ENCODE data around the gene TMEM231. TPM values are rescaled to one million over a fixed set of nuclear protein-coding genes. Genes with fewer than 3 reads are reported as not detected.

TMEM231 gene
- total and polyA plus RNA-seq, 2 donors (not counting 3 experiments of a cell fraction or from before 2014, with no cell fraction given) = 10.0 to 35.8 TPM

GRCh38 chr16:75579281-75579834 is 23.3 kb upstream of the TMEM231 start:
- ChIA-PET POLR2A (no interaction called here), CTCF (interaction anchor here (1.5 kb wide), 1 partner anchor 13 kb away, joined by 3 read pairs; the partner anchor contains the start of gene GABARAPL2)
- FAIRE-seq (no peak), DNase-seq (ENCODE audit: low read depth, low spot score) (no peak)
- Histone ChIP-seq H3K4me3 (replicated peaks in 1 of 3; ENCODE audit: insufficient read depth in 1 of 3, low read depth in 1 of 3, low read length in 3 of 3) (no peak overlapping the region), H2AFZ (ENCODE audit: low read depth, low read length) (no peak overlapping the region), H3K27me3 (ENCODE audit: control insufficient read depth in 2 of 2, insufficient read depth in 2 of 2, low read length in 2 of 2) (no peaks in the 10 kb centered on the region), H3K4me1 (ENCODE audit: control insufficient read depth, extremely low read depth, insufficient read depth, low read length) (no peaks in the 10 kb centered on the region), H3K27ac (ENCODE audit: insufficient read depth, low read depth, low read length) (no peak overlapping the region), H3K4me2 (ENCODE audit: insufficient read depth, low read length) (no peak overlapping the region), H4K20me1 (replicated peaks; ENCODE audit: control insufficient read depth, extremely low read depth, insufficient read depth, low read length) (no peaks in the 10 kb centered on the region), H3K9me1 (replicated peaks; ENCODE audit: control insufficient read depth, extremely low read depth, insufficient read depth, low read length) (no peaks in the 10 kb centered on the region), H3K9ac (replicated peaks; ENCODE audit: extremely low read depth, insufficient read depth, low read length) (no peak overlapping the region), H3K9me3 (replicated peaks; ENCODE audit: control insufficient read depth, insufficient read depth, low read length) (no peaks in the 10 kb centered on the region), H3K79me2 (ENCODE audit: control insufficient read depth, insufficient read depth, low read length) (no peaks in the 10 kb centered on the region), H3K36me3 (ENCODE audit: control insufficient read depth in 2 of 2, extremely low read depth in 1 of 2, insufficient read depth in 2 of 2, low read length in 2 of 2) (peaks cover 7 to 15% of the 10 kb centered on the region in 2 experiments)
- TF ChIP-seq EZH2 (IDR thresholded peaks at IDR 0.05; ENCODE audit: borderline replicate concordance, low read depth, low read length, severe bottlenecking) (no peak), JUN (IDR thresholded peaks at IDR 0.05; ENCODE audit: borderline replicate concordance, insufficient read depth, insufficient read length, low read depth) (no peak), CTCF (IDR thresholded peaks at IDR 0.05; ENCODE audit: extremely low read depth in 1 of 2, insufficient read depth in 1 of 2, low read depth in 1 of 2, low read length in 2 of 2) (no peak), FOS (IDR thresholded peaks at IDR 0.05; ENCODE audit: borderline replicate concordance, insufficient read depth, low read length) (no peak)
- dilution Hi-C loops (cut with MboI; ENCODE audit: extremely low pct_ligation_motif_present, low sequenced_read_pairs) (no loop called here), intact Hi-C loops (cut with micrococcal nuclease) (no loop called here)
- BruUV-seq (replicated peaks) = no TSS peak

GRCh38 chr16:75578725-75579124 is 22.7 kb upstream of the TMEM231 start:
- POLR2A ChIA-PET = no interaction called here
- Histone ChIP-seq H3K79me2 (ENCODE audit: control insufficient read depth, insufficient read depth, low read length) (no peaks in the 10 kb centered on the region), H3K27ac (ENCODE audit: insufficient read depth, low read depth, low read length) (no peak overlapping the region), H3K9me1 (replicated peaks; ENCODE audit: control insufficient read depth, extremely low read depth, insufficient read depth, low read length) (no peaks in the 10 kb centered on the region), H2AFZ (ENCODE audit: low read depth, low read length) (no peak overlapping the region), H3K27me3 (ENCODE audit: control insufficient read depth in 2 of 2, insufficient read depth in 2 of 2, low read length in 2 of 2) (no peaks in the 10 kb centered on the region), H4K20me1 (replicated peaks; ENCODE audit: control insufficient read depth, extremely low read depth, insufficient read depth, low read length) (no peaks in the 10 kb centered on the region), H3K4me2 (ENCODE audit: insufficient read depth, low read length) (no peak overlapping the region), H3K4me3 (replicated peaks in 1 of 3; ENCODE audit: insufficient read depth in 1 of 3, low read depth in 1 of 3, low read length in 3 of 3) (no peak overlapping the region), H3K9me3 (replicated peaks; ENCODE audit: control insufficient read depth, insufficient read depth, low read length) (no peaks in the 10 kb centered on the region), H3K4me1 (ENCODE audit: control insufficient read depth, extremely low read depth, insufficient read depth, low read length) (no peaks in the 10 kb centered on the region), H3K9ac (replicated peaks; ENCODE audit: extremely low read depth, insufficient read depth, low read length) (no peak overlapping the region), H3K36me3 (ENCODE audit: control insufficient read depth in 2 of 2, extremely low read depth in 1 of 2, insufficient read depth in 2 of 2, low read length in 2 of 2) (peaks cover 7 to 15% of the 10 kb centered on the region in 2 experiments)
- intact Hi-C loops (cut with micrococcal nuclease) (no loop called here), dilution Hi-C loops (cut with MboI; ENCODE audit: extremely low pct_ligation_motif_present, low sequenced_read_pairs) (no loop called here)
- TF ChIP-seq POLR2AphosphoS5 (IDR thresholded peaks at IDR 0.05; ENCODE audit: insufficient read depth, low read depth, low read length) = no peak
- TF ChIP-seq JUN (IDR thresholded peaks at IDR 0.05; ENCODE audit: borderline replicate concordance, insufficient read depth, insufficient read length, low read depth) = no peak
- no peak for TF ChIP-seq POLR2A (IDR thresholded peaks at IDR 0.05; ENCODE audit: low read depth, low read length)
- BruUV-seq (replicated peaks) = no TSS peak
- FAIRE-seq (no peak), DNase-seq (ENCODE audit: low read depth, low spot score) (no peak)
- CTCF ChIA-PET = interaction anchor here (1.5 kb wide), 1 partner anchor 12 kb away, joined by 3 read pairs; the partner anchor contains the start of gene GABARAPL2
